HCT116 (cell line): ENCODE results near the gene UTP11. TPM values are rescaled to one million over a fixed set of nuclear protein-coding genes. Genes with fewer than 3 reads are reported as not detected.

ENCODE experiments used
- ATAC-seq: fragments of 200-7000 bp; cut with Tn5 transposase; 2 replicates; pipeline ENCODE4 v1.9.1; 2020; ENCODE audit warnings: mild to moderate bottlenecking, moderate library complexity
- BruUV-seq: library from RNA; stranded (reverse); fragments of 400-500 nt; replicated peaks from 2 replicates; lab custom pipeline; 2021; lab: Mats Ljungman, UMichigan
- CTCF ChIA-PET: fragments of 300-600 bp; sonication (Branson Sonifier 250); formaldehyde crosslinking; loops from one replicate; lab custom pipeline; 2021; ENCODE audit warnings: antibody characterized with exemption; lab: Charles Lee
- POLR2A ChIA-PET: fragments of 300-600, 350-600 bp; sonication (Branson Sonifier 250); formaldehyde crosslinking; loops from one replicate; lab custom pipeline; 2021; ENCODE audit warnings: antibody characterized with exemption; lab: Charles Lee
- RAD21 ChIA-PET, 2 experiments: fragments of 300-600 bp; sonication (Branson Sonifier 250); formaldehyde crosslinking; loops; one replicate each; lab custom pipeline; 2023; ENCODE audit warnings: low total read pairs in 2 of 2; ENCODE audit not compliant: uncharacterized antibody in 2 of 2, unreplicated experiment in 2 of 2, low non-redundant PET in 1 of 2; lab: Charles Lee
- DNase-seq: peaks from one replicate; pipeline ENCODE4 v3.0.0-alpha.2; 2010; ENCODE audit warnings: low read depth, low spot score
- H2AFZ ChIP-seq: fragments of 200-600 bp; shearing (Covaris generic), sonication (generic); 2 replicates; pipeline ENCODE4 v1.6.1; 2017; ENCODE audit warnings: low read depth, mixed run types, mixed read lengths, antibody characterized with exemption, low read length; ENCODE audit not compliant: poor library complexity, severe bottlenecking
- H3K27ac ChIP-seq: 2 replicates; pipeline ENCODE4 v1.5.1; 2012; ENCODE audit warnings: low read depth, low read length
- H3K27me3 ChIP-seq: fragments of 200-600 bp; sonication (generic); 2 replicates; pipeline ENCODE4 v1.6.1; 2016; ENCODE audit warnings: mixed run types, low read length, mixed read lengths; ENCODE audit not compliant: insufficient read depth
- H3K36me3 ChIP-seq, 2 experiments: fragments of 200-500 bp in 1 of 2; fragments of 200-600 bp in 1 of 2; sonication (Bioruptor generic) in 1 of 2; sonication (generic) in 1 of 2; 2 replicates each; pipeline versions ENCODE4 v1.5.1 to v1.6.1; 2014 to 2016; ENCODE audit warnings: low read length in 2 of 2, inconsistent platforms in 1 of 2, mixed read lengths in 1 of 2, mixed run types in 1 of 2; ENCODE audit not compliant: insufficient read depth in 2 of 2, control insufficient read depth in 1 of 2
- H3K4me1 ChIP-seq, 2 experiments: fragments of 200-600 bp in 1 of 2; sonication (generic) in 1 of 2; 2 replicates each; pipeline versions ENCODE4 v1.5.1 to v1.6.1; 2012 to 2017; ENCODE audit warnings: low read length in 2 of 2, inconsistent platforms in 1 of 2, mild to moderate bottlenecking in 1 of 2, mixed read lengths in 1 of 2, mixed run types in 1 of 2, moderate library complexity in 1 of 2; ENCODE audit not compliant: insufficient read depth in 2 of 2, control insufficient read depth in 1 of 2
- H3K4me2 ChIP-seq: fragments of 200-600 bp; sonication (generic); 2 replicates; pipeline ENCODE4 v1.6.1; 2017; ENCODE audit warnings: mixed run types, low read length, mixed read lengths
- H3K4me3 ChIP-seq, 2 experiments: fragments of 200-600 bp in 1 of 2; sonication (generic) in 1 of 2; replicated peaks in 1 of 2; 2 replicates each; pipeline ENCODE4 v1.5.1; 2011 to 2016; ENCODE audit warnings: low read length in 2 of 2, control low read depth in 1 of 2, low read depth in 1 of 2, mild to moderate bottlenecking in 1 of 2, mixed read lengths in 1 of 2, mixed run types in 1 of 2
- H3K79me2 ChIP-seq: fragments of 200-600 bp; sonication (generic); 2 replicates; pipeline ENCODE4 v1.6.1; 2017; ENCODE audit warnings: mild to moderate bottlenecking, mixed run types, low read length, moderate library complexity, mixed read lengths; ENCODE audit not compliant: insufficient read depth
- H3K9ac ChIP-seq: fragments of 200-600 bp; sonication (generic); 2 replicates; pipeline ENCODE4 v1.6.1; 2016; ENCODE audit warnings: low read length, mixed read lengths
- H3K9me2 ChIP-seq: fragments of 200-600 bp; sonication (generic), shearing (Covaris generic); 2 replicates; pipeline ENCODE4 v1.6.1; 2017; ENCODE audit warnings: mixed run types, mild to moderate bottlenecking, moderate library complexity; ENCODE audit not compliant: insufficient read depth
- H3K9me3 ChIP-seq, 2 experiments: fragments of 200-500 bp in 1 of 2; fragments of 200-600 bp in 1 of 2; sonication (Bioruptor generic) in 1 of 2; sonication (generic) in 1 of 2; 2 replicates each; pipeline ENCODE4 v1.6.1; 2014 to 2017; ENCODE audit warnings: low read length in 2 of 2, mixed read lengths in 2 of 2, inconsistent platforms in 1 of 2, low read depth in 1 of 2, mild to moderate bottlenecking in 1 of 2, mixed run types in 1 of 2, moderate library complexity in 1 of 2; ENCODE audit not compliant: control insufficient read depth in 1 of 2, insufficient read depth in 1 of 2
- H4K20me1 ChIP-seq: fragments of 200-600 bp; sonication (generic), shearing (Covaris generic); 2 replicates; pipeline ENCODE4 v1.6.1; 2017; ENCODE audit warnings: mixed run types, mild to moderate bottlenecking, moderate library complexity; ENCODE audit not compliant: insufficient read depth
- CTCF ChIP-seq, 3 experiments: fragments of 200-600 bp in 1 of 3; sonication (generic) in 1 of 3; IDR thresholded peaks in 2 of 3; conservative IDR thresholded peaks in 1 of 3; 2 replicates each; pipeline ENCODE4 v1.5.1; 2012 to 2017; ENCODE audit warnings: low read depth in 2 of 3, low read length in 2 of 3, antibody characterized with exemption in 1 of 3, borderline replicate concordance in 1 of 3, control low read depth in 1 of 3, mild to moderate bottlenecking in 1 of 3, mixed read lengths in 1 of 3, mixed run types in 1 of 3, moderate library complexity in 1 of 3; ENCODE audit not compliant: insufficient read depth in 1 of 3
- EGR1 ChIP-seq: IDR thresholded peaks from 2 replicates; pipeline ENCODE4 v1.6.1; 2012; ENCODE audit warnings: low read depth
- ELF1 ChIP-seq: IDR thresholded peaks from 2 replicates; pipeline ENCODE4 v1.6.1; 2012; ENCODE audit warnings: low read depth, borderline replicate concordance
- EZH2phosphoT487 ChIP-seq: fragments of 200-600 bp; IDR thresholded peaks from 2 replicates; pipeline ENCODE4 v1.6.1; 2018; ENCODE audit warnings: antibody characterized with exemption, borderline replicate concordance
- SIN3A ChIP-seq: IDR thresholded peaks from 2 replicates; pipeline ENCODE4 v1.6.1; 2012; ENCODE audit warnings: low read depth
- SRF ChIP-seq: IDR thresholded peaks from 2 replicates; pipeline ENCODE4 v1.6.1; 2012; ENCODE audit warnings: low read depth
- ZFX ChIP-seq: fragments of 450-650 bp; IDR thresholded peaks from 2 replicates; pipeline ENCODE4 v1.6.1; 2017
- ZNF274 ChIP-seq: fragments of 200-500 bp; sonication (Bioruptor generic); IDR thresholded peaks from 2 replicates; pipeline ENCODE4 v1.6.1; 2014; ENCODE audit warnings: mild to moderate bottlenecking, low read depth, low read length, inconsistent platforms
- intact Hi-C: fragments of 100-400 bp; cut with micrococcal nuclease; formaldehyde crosslinking; loops from 2 replicates; pipeline ENCODE4 v1.10.0; 2022
- total RNA-seq: library from RNA; stranded (reverse); gene quantifications from one replicate; pipeline ENCODE4 v1.2.1, GENCODE V29; 2021; ENCODE audit not compliant: unreplicated experiment

UTP11 gene
- total RNA-seq, 1 experiment from 2014 or later = 47.5 TPM

GRCh38 chr1:38029081-38029681 lies 16.6 kb downstream of the UTP11 start:
- H3K79me2 ChIP-seq = no peaks in the 10 kb centered on the region
- no peak overlapping the region for H3K4me3 ChIP-seq
- peaks cover 0 to 14% of the 10 kb centered on the region in 2 experiments; a peak in 1 of 4 replicates for H3K4me1 ChIP-seq
- ChIA-PET RAD21 (no interaction called here), CTCF (interaction anchor here (1.4 kb wide), 2 partner anchors 43 to 806 kb away, joined by 3 read pairs; no protein-coding TSS in a partner anchor), POLR2A (no interaction called here)
- peaks cover 14 to 26% of the 10 kb centered on the region in 2 experiments; a peak in 3 of 4 replicates for H3K36me3 ChIP-seq
- TF ChIP-seq EGR1 (no peak), ELF1 (no peak)
- H3K9ac ChIP-seq = no peak overlapping the region
- no peak overlapping the region for H3K27ac ChIP-seq
- H3K9me3 ChIP-seq = no peaks in the 10 kb centered on the region
- H2AFZ ChIP-seq = no peak overlapping the region
- H3K4me2 ChIP-seq = no peak overlapping the region
- H4K20me1 ChIP-seq = no peaks in the 10 kb centered on the region
- BruUV-seq = no TSS peak
- ATAC-seq = no peak
- intact Hi-C loops = loop anchor here (5.0 kb wide), 1 partner anchor 788 kb away; no protein-coding TSS in a partner anchor
- DNase-seq = no peak
- no peaks in the 10 kb centered on the region for H3K9me2 ChIP-seq
- no peaks in the 10 kb centered on the region for H3K27me3 ChIP-seq

GRCh38 chr1:38029685-38030511 lies 17.4 kb downstream of the UTP11 start:
- Histone ChIP-seq H3K9ac (no peak overlapping the region), H3K27me3 (no peaks in the 10 kb centered on the region)
- RAD21 ChIA-PET = no interaction called here
- POLR2A ChIA-PET = no interaction called here
- TF ChIP-seq ZFX (no peak), EZH2phosphoT487 (no peak), SRF (no peak), ZNF274 (no peak), SIN3A (no peak), CTCF (IDR thresholded peaks at IDR 0.05 in 2 of 3, conservative IDR thresholded peaks at IDR 0.05 in 1 of 3; ENCODE audit: borderline replicate concordance in 1 of 3, insufficient read depth in 1 of 3, low read depth in 2 of 3, low read length in 2 of 3) (no peak)
- TF ChIP-seq, all 23 proteins: peak for 0
- Histone ChIP-seq H3K9me3 (no peaks in the 10 kb centered on the region), H3K36me3 (peaks cover 10 to 23% of the 10 kb centered on the region in 2 experiments; a peak in 3 of 4 replicates), H3K4me3 (no peak overlapping the region), H3K9me2 (no peaks in the 10 kb centered on the region), H2AFZ (no peak overlapping the region), H3K27ac (no peak overlapping the region), H3K79me2 (no peaks in the 10 kb centered on the region), H3K4me1 (peaks cover 0 to 14% of the 10 kb centered on the region in 2 experiments; a peak in 1 of 4 replicates), H4K20me1 (no peaks in the 10 kb centered on the region), H3K4me2 (no peak overlapping the region)
- no TSS peak for BruUV-seq
- intact Hi-C loops = loop anchor here (5.0 kb wide), 1 partner anchor 787 kb away; no protein-coding TSS in a partner anchor
- DNase-seq (no peak), ATAC-seq (no peak)
- CTCF ChIA-PET = interaction anchor here (1.4 kb wide), 1 partner anchor 43 kb away, joined by 3 read pairs; no protein-coding TSS in a partner anchor
